SK-N-SH (cell line): Measurements from ENCODE around the gene DNAJB12. TPM values are rescaled to one million over a fixed set of nuclear protein-coding genes. Genes with fewer than 3 reads are reported as not detected.

Source experiments
- CTCF ChIA-PET: fragments of 300-600, 350-600 bp; formaldehyde crosslinking; extraction: SDS; loops from one replicate; lab custom pipeline; 2021; lab: Yijun Ruan, JAX
- POLR2A ChIA-PET: fragments of 350-600 bp; sonication (Branson Sonifier 250); formaldehyde crosslinking; extraction: SDS; loops from one replicate; lab custom pipeline; 2020; ENCODE audit warnings: antibody characterized with exemption, inconsistent platforms; lab: Yijun Ruan, JAX
- DNase-seq: peaks from one replicate; pipeline ENCODE4 v3.0.0; 2012
- H2AFZ ChIP-seq: fragments of 200-600 bp; sonication (generic); 2 replicates; pipeline ENCODE4 v1.8.1; 2016; ENCODE audit warnings: antibody characterized with exemption, mild to moderate bottlenecking, low read depth
- H3F3A ChIP-seq: fragments of 200-600 bp; sonication (generic); replicated peaks from 2 replicates; pipeline ENCODE3; 2016; ENCODE audit warnings: antibody characterized with exemption, mild to moderate bottlenecking; ENCODE audit not compliant: insufficient read depth
- H3K27ac ChIP-seq, 2 experiments: fragments of 200-500 bp in 1 of 2; fragments of 200-600 bp in 1 of 2; sonication (Bioruptor generic) in 1 of 2; sonication (generic), shearing (Covaris generic) in 1 of 2; 2 replicates each; pipeline versions ENCODE4 v1.5.1 to v1.6.1; 2014 to 2016; ENCODE audit warnings: low read depth in 2 of 2, inconsistent platforms in 1 of 2, low read length in 1 of 2, mild to moderate bottlenecking in 1 of 2, mixed read lengths in 1 of 2
- H3K27me3 ChIP-seq: fragments of 200-600 bp; sonication (generic), shearing (Covaris generic); 2 replicates; pipeline ENCODE4 v1.6.1; 2016; ENCODE audit warnings: mixed run types; ENCODE audit not compliant: insufficient read depth
- H3K36me3 ChIP-seq, 2 experiments: fragments of 200-500 bp in 1 of 2; fragments of 200-600 bp in 1 of 2; sonication (Bioruptor generic) in 1 of 2; sonication (generic) in 1 of 2; replicated peaks in 1 of 2; 2 replicates each; pipeline versions ENCODE3 to v1.5.1; 2014 to 2016; ENCODE audit warnings: low read length in 1 of 2, mild to moderate bottlenecking in 1 of 2; ENCODE audit not compliant: insufficient read depth in 2 of 2, control insufficient read depth in 1 of 2
- H3K4me1 ChIP-seq, 2 experiments: fragments of 200-500 bp in 1 of 2; fragments of 200-600 bp in 1 of 2; sonication (Bioruptor generic) in 1 of 2; sonication (generic), shearing (Covaris generic) in 1 of 2; 2 replicates each; pipeline versions ENCODE4 v1.5.1 to v1.6.1; 2014 to 2016; ENCODE audit warnings: low read depth in 1 of 2, low read length in 1 of 2, mixed run types in 1 of 2; ENCODE audit not compliant: insufficient read depth in 2 of 2, control insufficient read depth in 1 of 2
- H3K4me2 ChIP-seq: fragments of 200-600 bp; sonication (generic), shearing (Covaris generic); 2 replicates; pipeline ENCODE4 v1.6.1; 2017; ENCODE audit warnings: mixed run types
- H3K4me3 ChIP-seq, 2 experiments: fragments of 200-500 bp in 1 of 2; fragments of 200-600 bp in 1 of 2; sonication (Bioruptor generic) in 1 of 2; sonication (generic), shearing (Covaris generic) in 1 of 2; 2 replicates each; pipeline versions ENCODE4 v1.5.1 to v1.8.1; 2014 to 2016; ENCODE audit warnings: low read depth in 2 of 2, inconsistent platforms in 1 of 2, low read length in 1 of 2, mild to moderate bottlenecking in 1 of 2, mixed read lengths in 1 of 2, moderate library complexity in 1 of 2
- H3K79me2 ChIP-seq: fragments of 200-600 bp; sonication (generic); 2 replicates; pipeline ENCODE4 v1.8.1; 2017; ENCODE audit warnings: mild to moderate bottlenecking; ENCODE audit not compliant: insufficient read depth
- H3K9ac ChIP-seq: fragments of 200-600 bp; sonication (generic); 2 replicates; pipeline ENCODE4 v1.6.1; 2017; ENCODE audit warnings: mixed run types
- H3K9me2 ChIP-seq: fragments of 200-600 bp; sonication (generic); 2 replicates; pipeline ENCODE4 v1.6.1; 2017; ENCODE audit warnings: mixed run types
- H3K9me3 ChIP-seq: fragments of 200-600 bp; sonication (generic); 2 replicates; pipeline ENCODE4 v1.6.1; 2017; ENCODE audit warnings: mixed run types, mild to moderate bottlenecking, moderate library complexity
- H4K20me1 ChIP-seq: fragments of 200-600 bp; sonication (generic); 2 replicates; pipeline ENCODE4 v1.6.1; 2017; ENCODE audit warnings: mild to moderate bottlenecking, mixed run types; ENCODE audit not compliant: insufficient read depth
- CHD2 ChIP-seq: fragments of 150-350 bp; IDR thresholded peaks from 2 replicates; pipeline ENCODE4 v1.6.1; 2018; ENCODE audit warnings: low read length; ENCODE audit not compliant: partially characterized antibody
- ELF1 ChIP-seq: IDR thresholded peaks from 2 replicates; pipeline ENCODE4 v1.4.0; 2012
- FOXM1 ChIP-seq: IDR thresholded peaks from 2 replicates; pipeline ENCODE4 v1.4.0; 2012; ENCODE audit warnings: low read depth, mild to moderate bottlenecking
- GATA2 ChIP-seq: sonication (generic); formaldehyde crosslinking; IDR thresholded peaks from 2 replicates; pipeline ENCODE4 v1.5.0; 2020; ENCODE audit warnings: mild to moderate bottlenecking, missing genetic modification reagents
- IRF3 ChIP-seq: fragments of 150-350 bp; IDR thresholded peaks from 2 replicates; pipeline ENCODE4 v1.6.1; 2016; ENCODE audit warnings: mild to moderate bottlenecking, low read depth, low read length
- JUND ChIP-seq: IDR thresholded peaks from 2 replicates; pipeline ENCODE4 v1.4.0; 2012
- MAX ChIP-seq: IDR thresholded peaks from 2 replicates; pipeline ENCODE4 v1.4.0; 2012; ENCODE audit warnings: low read depth
- MXI1 ChIP-seq: IDR thresholded peaks from 2 replicates; pipeline ENCODE4 v1.6.1; 2012; ENCODE audit warnings: mild to moderate bottlenecking, low read depth, low read length, improper control_type of control experiment
- RAD21 ChIP-seq: IDR thresholded peaks from 2 replicates; pipeline ENCODE4 v1.6.1; 2012; ENCODE audit warnings: mild to moderate bottlenecking, low read length
- RFX5 ChIP-seq: IDR thresholded peaks from 2 replicates; pipeline ENCODE4 v1.6.1; 2012; ENCODE audit warnings: mild to moderate bottlenecking, improper control_type of control experiment, low read length
- SMC3 ChIP-seq: IDR thresholded peaks from 2 replicates; pipeline ENCODE4 v1.6.1; 2012; ENCODE audit warnings: low read depth, low read length, improper control_type of control experiment
- TCF12 ChIP-seq: IDR thresholded peaks from 2 replicates; pipeline ENCODE4 v1.4.0; 2012
- ZBTB33 ChIP-seq: IDR thresholded peaks from 2 replicates; pipeline ENCODE4 v1.4.0; 2012; ENCODE audit warnings: low read depth, borderline replicate concordance
- WGBS: methylation state at CpG from one replicate; pipeline ENCODE4 v1.1.6; 2017; ENCODE audit warnings: low lambda C conversion rate; 5-methylcytosine and 5-hydroxymethylcytosine counted together
- polyA plus RNA-seq, 3 experiments: library from polyadenylated mRNA; depleted of rRNA; stranded (reverse); fragments of >200 nt; gene quantifications; 2 replicates each; pipeline ENCODE4 v1.2.3, GENCODE V29; 2012
- TF ChIP-seq, protein P1 (sequence below): IDR thresholded peaks from 2 replicates; pipeline ENCODE4 v1.4.0; 2012; ENCODE audit warnings: low read depth, borderline replicate concordance
- TF ChIP-seq, protein P2 (sequence below): fragments of 150-350 bp; IDR thresholded peaks from 2 replicates; pipeline ENCODE4 v1.6.1; 2017; ENCODE audit warnings: antibody characterized with exemption, low read length, low read depth, borderline replicate concordance
- TF ChIP-seq, protein P3 (sequence below): fragments of 200-600 bp; sonication (generic); IDR thresholded peaks from 2 replicates; pipeline ENCODE4 v1.6.1; 2017; ENCODE audit warnings: antibody characterized with exemption, mild to moderate bottlenecking, moderate library complexity
- TF ChIP-seq, protein P4 (sequence below): IDR thresholded peaks from 2 replicates; pipeline ENCODE4 v1.6.1; 2012; ENCODE audit warnings: mild to moderate bottlenecking, low read depth, low read length, moderate library complexity

The DNAJB12 gene
- polyA plus RNA-seq, 1 of the 3 experiments (the other 2 are of a cell fraction): 25.8 TPM

DNA sequence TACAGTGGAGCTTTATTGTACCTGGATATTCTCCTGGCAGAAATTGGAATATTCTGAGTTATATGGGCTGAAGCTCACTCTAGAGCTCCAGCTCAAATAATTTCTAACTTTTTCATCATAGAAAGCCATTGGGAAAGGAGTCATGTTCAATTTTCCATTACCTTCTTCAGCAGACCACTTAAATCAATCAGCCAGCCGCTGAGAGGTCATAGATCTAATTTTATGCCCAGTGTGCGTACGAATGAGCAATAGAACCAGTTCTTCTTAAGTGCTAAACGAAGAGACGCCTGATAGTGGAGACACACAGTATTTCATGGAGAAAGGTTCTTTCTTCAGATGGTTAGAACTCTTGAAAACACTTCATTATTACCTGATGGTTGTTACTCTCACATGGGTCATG is 35.0 kb upstream of the DNAJB12 start:
- Histone ChIP-seq H3K79me2 (no peaks in the 10 kb centered on the region), H3K9me2 (no peaks in the 10 kb centered on the region), H3K4me2 (no peak overlapping the region), H2AFZ (no peak overlapping the region), H3K27ac (no peak overlapping the region), H3K27me3 (no peaks in the 10 kb centered on the region), H3F3A (no peaks in the 10 kb centered on the region), H3K4me1 (no peaks in the 10 kb centered on the region), H3K36me3 (peaks cover 0 to 6% of the 10 kb centered on the region in 2 experiments), H3K4me3 (no peak overlapping the region), H3K9me3 (no peaks in the 10 kb centered on the region), H4K20me1 (no peaks in the 10 kb centered on the region), H3K9ac (no peak overlapping the region)
- WGBS: 91% methylated on average over 5 of the region's 5 CpGs
- no peak for DNase-seq
- no peak for TF ChIP-seq JUND
- TF ChIP-seq MAX: no peak
- TF ChIP-seq, protein P1, sequence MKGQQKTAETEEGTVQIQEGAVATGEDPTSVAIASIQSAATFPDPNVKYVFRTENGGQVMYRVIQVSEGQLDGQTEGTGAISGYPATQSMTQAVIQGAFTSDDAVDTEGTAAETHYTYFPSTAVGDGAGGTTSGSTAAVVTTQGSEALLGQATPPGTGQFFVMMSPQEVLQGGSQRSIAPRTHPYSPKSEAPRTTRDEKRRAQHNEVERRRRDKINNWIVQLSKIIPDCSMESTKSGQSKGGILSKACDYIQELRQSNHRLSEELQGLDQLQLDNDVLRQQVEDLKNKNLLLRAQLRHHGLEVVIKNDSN: no peak
- no peak for TF ChIP-seq TCF12
- TF ChIP-seq IRF3: no peak
- TF ChIP-seq ZBTB33: no peak
- TF ChIP-seq, protein P2, sequence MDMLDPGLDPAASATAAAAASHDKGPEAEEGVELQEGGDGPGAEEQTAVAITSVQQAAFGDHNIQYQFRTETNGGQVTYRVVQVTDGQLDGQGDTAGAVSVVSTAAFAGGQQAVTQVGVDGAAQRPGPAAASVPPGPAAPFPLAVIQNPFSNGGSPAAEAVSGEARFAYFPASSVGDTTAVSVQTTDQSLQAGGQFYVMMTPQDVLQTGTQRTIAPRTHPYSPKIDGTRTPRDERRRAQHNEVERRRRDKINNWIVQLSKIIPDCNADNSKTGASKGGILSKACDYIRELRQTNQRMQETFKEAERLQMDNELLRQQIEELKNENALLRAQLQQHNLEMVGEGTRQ: no peak
- no peak for TF ChIP-seq CHD2
- TF ChIP-seq RAD21: no peak
- no peak for TF ChIP-seq ELF1
- no peak for TF ChIP-seq RFX5
- TF ChIP-seq, protein P3, sequence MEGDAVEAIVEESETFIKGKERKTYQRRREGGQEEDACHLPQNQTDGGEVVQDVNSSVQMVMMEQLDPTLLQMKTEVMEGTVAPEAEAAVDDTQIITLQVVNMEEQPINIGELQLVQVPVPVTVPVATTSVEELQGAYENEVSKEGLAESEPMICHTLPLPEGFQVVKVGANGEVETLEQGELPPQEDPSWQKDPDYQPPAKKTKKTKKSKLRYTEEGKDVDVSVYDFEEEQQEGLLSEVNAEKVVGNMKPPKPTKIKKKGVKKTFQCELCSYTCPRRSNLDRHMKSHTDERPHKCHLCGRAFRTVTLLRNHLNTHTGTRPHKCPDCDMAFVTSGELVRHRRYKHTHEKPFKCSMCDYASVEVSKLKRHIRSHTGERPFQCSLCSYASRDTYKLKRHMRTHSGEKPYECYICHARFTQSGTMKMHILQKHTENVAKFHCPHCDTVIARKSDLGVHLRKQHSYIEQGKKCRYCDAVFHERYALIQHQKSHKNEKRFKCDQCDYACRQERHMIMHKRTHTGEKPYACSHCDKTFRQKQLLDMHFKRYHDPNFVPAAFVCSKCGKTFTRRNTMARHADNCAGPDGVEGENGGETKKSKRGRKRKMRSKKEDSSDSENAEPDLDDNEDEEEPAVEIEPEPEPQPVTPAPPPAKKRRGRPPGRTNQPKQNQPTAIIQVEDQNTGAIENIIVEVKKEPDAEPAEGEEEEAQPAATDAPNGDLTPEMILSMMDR: no peak
- no peak for TF ChIP-seq SMC3
- no peak for TF ChIP-seq MXI1
- TF ChIP-seq, protein P4, sequence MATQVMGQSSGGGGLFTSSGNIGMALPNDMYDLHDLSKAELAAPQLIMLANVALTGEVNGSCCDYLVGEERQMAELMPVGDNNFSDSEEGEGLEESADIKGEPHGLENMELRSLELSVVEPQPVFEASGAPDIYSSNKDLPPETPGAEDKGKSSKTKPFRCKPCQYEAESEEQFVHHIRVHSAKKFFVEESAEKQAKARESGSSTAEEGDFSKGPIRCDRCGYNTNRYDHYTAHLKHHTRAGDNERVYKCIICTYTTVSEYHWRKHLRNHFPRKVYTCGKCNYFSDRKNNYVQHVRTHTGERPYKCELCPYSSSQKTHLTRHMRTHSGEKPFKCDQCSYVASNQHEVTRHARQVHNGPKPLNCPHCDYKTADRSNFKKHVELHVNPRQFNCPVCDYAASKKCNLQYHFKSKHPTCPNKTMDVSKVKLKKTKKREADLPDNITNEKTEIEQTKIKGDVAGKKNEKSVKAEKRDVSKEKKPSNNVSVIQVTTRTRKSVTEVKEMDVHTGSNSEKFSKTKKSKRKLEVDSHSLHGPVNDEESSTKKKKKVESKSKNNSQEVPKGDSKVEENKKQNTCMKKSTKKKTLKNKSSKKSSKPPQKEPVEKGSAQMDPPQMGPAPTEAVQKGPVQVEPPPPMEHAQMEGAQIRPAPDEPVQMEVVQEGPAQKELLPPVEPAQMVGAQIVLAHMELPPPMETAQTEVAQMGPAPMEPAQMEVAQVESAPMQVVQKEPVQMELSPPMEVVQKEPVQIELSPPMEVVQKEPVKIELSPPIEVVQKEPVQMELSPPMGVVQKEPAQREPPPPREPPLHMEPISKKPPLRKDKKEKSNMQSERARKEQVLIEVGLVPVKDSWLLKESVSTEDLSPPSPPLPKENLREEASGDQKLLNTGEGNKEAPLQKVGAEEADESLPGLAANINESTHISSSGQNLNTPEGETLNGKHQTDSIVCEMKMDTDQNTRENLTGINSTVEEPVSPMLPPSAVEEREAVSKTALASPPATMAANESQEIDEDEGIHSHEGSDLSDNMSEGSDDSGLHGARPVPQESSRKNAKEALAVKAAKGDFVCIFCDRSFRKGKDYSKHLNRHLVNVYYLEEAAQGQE: no peak
- TF ChIP-seq FOXM1: no peak
- TF ChIP-seq GATA2 (CRISPR knock-in tag): no peak
- CTCF ChIA-PET: interaction anchor here (1.4 kb wide), 1 partner anchor 444 kb away, joined by 3 read pairs; no protein-coding TSS in a partner anchor
- POLR2A ChIA-PET: no interaction called here
